ENCODE results near the gene RNF207.

GRCh38 chr1:6212193-6212959, 6.5 kb downstream of the RNF207 start:
- TF ChIP-seq CTCF (conservative IDR thresholded peaks at IDR 0.05) (no peak), EZH2 (IDR thresholded peaks at IDR 0.05; ENCODE audit: low read depth) (no peak)

Measured in PC-9 (cell line).